ENCODE results near the gene PNMA8B.

- no peak for TF ChIP-seq CTCF (IDR thresholded peaks at IDR 0.05)
- TF ChIP-seq ZFX (IDR thresholded peaks at IDR 0.05; ENCODE audit: borderline replicate concordance): no peak
Measured at GRCh38 chr19:46515290-46515609, 19.6 kb upstream of the PNMA8B start.

Data from 22Rv1 (cell line).